ENCODE data around the gene TSPAN3.
A peak's percentile ranks its signal among the peaks of the same experiment; 100 is the strongest.

The TSPAN3 gene

DNA sequence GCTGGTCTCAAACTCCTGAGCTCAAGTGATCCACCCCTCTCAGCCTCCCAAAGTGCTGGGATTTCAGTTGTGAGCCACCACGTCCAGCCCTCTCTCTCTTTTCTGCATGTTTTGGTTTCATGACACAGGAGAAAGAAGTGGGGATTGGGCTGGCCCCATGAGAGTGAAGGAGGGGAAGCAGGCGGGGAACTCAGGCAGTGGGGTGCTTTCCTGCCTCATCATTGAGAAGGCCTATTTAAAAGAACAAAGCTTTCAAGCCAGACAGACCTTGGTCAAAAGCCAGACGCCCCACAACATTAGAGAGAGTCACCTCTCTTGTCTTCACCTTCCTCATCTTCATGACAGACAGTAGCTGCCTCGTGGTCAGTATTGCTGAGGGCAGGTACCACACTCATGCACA lies 60.1 kb downstream of the TSPAN3 start:
- DNase-seq (ENCODE audit: low read depth in 2 of 2, low spot score in 1 of 2) = no peak

DNA sequence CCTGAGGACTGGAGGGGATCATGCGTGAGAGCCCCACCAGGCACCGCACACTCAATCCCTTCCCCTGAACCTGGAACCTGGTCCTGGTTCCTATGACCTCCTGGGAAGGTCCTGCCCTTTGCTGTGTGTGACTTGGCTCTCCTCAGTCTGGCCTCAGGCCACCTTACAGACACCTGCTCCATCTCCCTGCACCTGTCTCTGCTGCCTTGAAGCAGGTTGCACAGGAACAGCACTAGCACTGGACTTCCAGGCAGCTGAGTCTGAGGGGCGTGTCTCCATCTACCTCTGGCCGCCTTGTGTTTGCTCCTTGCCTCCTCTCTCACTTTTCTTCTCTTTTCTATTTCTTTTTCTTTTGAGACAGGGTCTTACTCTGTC lies 60.6 kb downstream of the TSPAN3 start:
- DNase-seq (ENCODE audit: low read depth in 2 of 2, low spot score in 1 of 2) = no peak

DNA sequence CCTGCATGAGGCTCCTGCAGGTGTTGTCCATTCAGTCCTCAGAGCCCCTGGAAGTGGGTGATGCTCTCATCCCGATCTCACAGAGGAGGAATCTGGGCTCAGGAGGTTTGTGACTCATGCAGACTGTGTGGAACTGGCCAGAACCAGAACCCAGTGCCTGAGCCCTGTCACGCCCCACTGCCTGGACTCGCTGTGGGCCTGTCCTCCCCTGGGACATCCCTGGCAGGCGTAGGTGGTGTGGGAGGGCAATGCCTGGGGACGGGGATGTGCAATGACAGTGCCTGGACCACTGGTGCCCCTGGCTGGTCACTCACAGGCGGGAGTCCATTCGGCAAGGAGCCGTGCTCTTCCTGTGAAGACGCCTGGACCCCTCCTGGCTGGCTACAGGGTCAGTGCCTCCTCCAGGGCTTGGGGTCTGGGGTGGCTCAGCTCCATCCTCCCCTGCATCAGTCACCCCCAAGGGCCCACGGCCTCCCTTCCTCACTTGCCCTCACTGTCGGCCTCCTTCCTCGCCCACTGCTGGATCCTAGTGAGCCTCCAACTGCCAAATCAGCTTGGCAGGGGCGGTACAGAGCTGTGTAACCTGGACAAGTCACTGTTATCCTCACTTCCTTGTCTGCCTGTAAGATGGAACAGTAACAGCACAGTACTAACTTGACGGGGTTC lies 61.1 kb downstream of the TSPAN3 start:
- no peak for DNase-seq (ENCODE audit: low read depth in 2 of 2, low spot score in 1 of 2)

DNA sequence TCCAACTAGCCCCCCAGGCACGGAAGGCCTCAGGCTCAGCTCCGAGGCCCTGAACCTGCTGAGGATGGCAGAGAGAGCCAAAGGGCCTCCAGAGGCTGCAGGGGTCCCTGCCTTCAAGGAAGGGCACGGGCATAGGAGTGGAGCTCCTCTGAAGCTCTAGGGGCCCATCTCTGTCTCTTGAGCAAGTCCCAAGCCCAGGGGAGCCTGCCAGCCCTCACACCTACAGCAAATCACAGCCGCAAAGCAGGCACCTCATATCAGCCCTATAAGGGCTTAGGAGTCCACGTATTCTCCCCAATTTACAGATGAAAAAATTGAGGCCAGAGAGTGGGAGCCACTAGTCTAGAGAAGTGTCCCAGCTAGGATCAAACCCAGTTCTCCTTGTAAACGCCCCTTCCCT lies 61.7 kb downstream of the TSPAN3 start:
- no peak for DNase-seq (ENCODE audit: low read depth in 2 of 2, low spot score in 1 of 2)

DNA sequence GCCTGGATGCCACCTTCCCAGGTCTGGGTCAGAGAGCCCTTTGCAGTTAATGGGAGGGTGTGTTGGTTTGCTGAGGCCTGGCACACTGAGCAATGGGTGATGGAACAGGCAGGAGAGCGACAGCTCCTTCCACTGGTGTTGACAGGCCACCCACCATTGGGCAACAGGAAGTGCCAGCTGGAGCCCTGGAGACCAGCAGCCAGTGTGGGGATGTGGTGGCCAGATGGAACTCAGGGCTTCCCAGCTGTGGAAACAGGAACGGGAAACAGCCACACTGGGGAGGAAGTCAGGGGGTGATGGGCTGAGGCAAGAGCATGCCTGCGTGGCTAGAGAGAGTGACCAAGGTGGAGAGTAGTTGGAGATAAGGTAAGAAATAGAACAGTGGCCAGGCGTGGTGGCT lies 66.7 kb downstream of the TSPAN3 start:
- DNase-seq (ENCODE audit: low read depth in 2 of 2, low spot score in 1 of 2) = no peak

DNA sequence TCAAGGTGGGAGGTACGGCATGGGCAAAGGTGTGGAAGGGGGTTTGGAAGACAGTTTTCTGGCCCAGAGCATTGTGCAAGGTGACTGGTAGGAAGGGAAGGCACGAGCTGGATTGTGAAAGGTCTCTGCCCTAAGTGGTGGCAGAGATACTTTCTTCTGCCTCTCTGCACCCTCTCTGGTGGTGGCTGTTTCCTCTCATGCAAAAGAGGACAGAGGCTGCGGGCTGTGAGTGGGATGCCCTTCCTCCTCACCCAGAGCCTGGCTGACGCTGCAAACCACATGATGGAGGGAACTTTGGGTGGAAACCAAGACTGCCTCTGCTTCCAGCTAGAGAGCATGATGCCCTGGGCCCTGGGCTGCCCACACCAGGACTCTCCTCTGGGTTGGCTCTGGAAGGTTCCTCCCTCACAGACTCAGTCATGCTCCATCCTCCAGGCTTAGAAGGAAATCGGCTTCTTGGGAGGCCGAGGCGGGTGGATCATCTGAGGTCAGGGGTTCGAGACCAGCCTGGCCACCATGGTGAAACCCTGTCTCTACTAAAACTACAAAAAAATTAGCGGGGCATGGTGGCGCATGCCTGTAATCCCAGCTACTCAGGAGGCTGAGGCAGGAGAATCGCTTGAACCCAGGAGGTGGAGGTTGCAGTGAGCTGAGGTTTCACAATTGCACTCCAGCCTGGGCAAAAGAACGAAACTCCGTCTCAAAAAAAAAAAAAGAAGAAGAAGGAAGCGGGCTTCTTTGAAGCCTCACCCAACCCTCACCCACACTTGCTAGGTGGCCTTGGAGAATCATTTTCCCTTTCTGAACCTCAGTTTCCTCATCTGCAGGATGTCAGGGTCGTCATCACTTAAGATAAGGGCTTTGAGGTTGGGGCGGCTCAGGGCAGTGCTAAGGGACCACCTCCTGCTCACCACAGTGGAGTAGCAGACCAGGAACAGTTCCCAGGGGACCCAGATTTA lies 67.7 kb downstream of the TSPAN3 start:
- peak; percentile 42 to 59 for DNase-seq (ENCODE audit: low read depth in 2 of 2, low spot score in 1 of 2)

DNA sequence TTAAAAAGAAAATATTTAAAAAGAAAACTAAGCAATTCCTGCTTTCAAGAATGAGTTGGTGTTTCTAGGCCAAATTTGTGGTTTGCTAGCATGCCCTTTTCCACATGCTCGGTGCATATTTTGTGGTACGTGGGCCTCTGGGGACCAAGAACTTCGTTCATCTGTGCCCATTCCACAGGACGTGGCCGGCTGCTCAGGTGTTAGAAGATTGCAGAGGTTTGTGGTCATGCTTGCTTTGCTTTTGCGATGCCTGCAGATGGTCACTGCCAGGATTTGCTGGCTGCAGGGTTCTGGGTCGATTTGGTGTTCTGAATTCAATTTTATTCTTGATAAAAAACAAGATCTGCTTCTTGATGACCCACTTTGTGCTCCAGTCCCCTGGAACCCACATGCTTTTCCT lies 68.5 kb downstream of the TSPAN3 start:
- DNase-seq (ENCODE audit: low read depth in 2 of 2, low spot score in 1 of 2) = no peak

DNA sequence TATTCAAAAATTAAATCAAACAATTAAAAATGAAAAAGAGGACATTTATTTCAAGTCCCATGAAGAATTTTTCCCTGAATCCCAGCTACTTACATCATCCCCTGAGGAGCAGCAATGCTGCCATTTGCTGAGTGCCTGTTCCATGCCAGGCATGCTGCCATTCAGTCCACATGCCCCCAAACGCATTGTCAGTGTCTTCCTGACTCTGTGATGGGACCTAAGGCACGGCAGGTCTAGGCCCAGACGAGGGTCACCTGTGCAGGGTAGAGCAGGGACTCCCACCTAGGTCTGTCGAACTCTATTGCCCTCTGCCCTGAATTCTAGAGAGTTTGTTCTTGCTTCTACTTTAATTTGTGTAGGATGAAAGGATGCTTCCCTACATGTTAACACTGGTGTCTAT lies 68.9 kb downstream of the TSPAN3 start:
- DNase-seq (ENCODE audit: low read depth in 2 of 2, low spot score in 1 of 2) = no peak

DNA sequence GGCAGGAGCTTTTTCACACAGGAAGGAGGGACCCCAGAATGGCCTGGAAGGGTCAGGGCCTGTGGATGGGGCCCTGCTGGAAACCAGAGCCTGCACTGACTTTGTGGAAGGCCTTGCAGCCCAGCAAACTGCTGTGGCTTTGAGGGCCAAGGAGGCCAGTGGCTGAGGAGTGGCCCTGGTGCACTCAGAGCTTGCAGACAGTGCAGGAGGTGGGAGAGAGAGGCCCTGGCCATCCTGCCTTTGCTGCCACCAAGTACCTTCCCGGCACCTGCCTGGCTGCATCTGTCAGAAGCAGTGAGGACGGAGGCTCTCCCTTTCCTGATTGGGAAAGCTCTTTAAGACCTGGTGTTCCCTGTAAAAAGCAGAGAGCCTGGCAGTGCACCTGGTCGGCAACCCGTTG lies 69.6 kb downstream of the TSPAN3 start:
- no peak for DNase-seq (ENCODE audit: low read depth in 2 of 2, low spot score in 1 of 2)

DNA sequence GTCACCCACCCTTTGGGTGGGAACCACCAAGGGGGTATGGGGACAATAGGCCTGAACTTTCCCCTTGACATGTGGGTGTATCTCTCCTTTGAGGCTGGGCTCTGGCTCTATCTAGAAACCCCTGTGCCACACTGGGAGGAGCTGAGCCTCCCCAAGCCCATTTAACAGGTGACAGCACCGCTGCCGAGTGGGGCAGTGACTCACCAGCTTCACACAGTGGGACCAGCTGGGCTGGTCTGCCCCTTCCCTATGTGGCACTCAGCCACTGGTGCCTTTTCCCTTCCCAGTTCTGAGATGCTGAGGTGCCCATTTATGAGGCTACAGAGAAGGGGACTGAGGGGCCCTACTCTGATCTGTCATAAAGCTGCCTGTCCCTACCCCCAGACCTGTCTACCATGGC lies 70.9 kb downstream of the TSPAN3 start:
- DNase-seq (ENCODE audit: low read depth in 2 of 2, low spot score in 1 of 2) = no peak

DNA sequence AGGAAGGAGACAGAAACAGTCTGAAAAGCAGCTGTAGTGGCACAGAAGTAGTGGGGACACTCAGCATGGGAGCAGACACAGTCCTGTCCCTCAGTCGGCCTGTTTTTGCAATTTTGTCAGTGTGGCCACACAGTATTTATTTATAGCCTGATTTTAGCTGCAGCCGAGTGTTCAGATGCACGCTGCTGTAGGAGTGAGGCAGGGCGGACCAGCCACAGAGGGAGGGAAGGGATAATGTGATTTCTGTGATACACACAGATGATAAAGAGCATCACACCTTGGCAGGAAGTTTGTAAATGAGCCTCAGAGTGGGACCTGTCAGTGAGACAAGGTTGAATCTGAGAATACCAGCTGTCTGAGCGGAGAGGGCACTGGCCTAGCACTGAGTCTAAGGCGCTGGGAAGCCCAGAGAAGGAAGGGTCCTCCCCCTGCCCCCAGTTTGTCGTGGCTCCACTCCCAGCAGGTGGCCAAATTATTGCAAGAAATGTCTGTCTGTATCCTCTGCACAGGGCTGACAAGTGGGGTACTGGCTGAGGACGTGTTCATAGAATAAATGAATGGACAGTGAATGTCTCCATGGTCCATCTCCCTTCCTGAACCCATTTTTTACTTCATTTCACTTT lies 72.1 kb downstream of the TSPAN3 start:
- DNase-seq (ENCODE audit: low read depth in 2 of 2, low spot score in 1 of 2) = no peak

DNA sequence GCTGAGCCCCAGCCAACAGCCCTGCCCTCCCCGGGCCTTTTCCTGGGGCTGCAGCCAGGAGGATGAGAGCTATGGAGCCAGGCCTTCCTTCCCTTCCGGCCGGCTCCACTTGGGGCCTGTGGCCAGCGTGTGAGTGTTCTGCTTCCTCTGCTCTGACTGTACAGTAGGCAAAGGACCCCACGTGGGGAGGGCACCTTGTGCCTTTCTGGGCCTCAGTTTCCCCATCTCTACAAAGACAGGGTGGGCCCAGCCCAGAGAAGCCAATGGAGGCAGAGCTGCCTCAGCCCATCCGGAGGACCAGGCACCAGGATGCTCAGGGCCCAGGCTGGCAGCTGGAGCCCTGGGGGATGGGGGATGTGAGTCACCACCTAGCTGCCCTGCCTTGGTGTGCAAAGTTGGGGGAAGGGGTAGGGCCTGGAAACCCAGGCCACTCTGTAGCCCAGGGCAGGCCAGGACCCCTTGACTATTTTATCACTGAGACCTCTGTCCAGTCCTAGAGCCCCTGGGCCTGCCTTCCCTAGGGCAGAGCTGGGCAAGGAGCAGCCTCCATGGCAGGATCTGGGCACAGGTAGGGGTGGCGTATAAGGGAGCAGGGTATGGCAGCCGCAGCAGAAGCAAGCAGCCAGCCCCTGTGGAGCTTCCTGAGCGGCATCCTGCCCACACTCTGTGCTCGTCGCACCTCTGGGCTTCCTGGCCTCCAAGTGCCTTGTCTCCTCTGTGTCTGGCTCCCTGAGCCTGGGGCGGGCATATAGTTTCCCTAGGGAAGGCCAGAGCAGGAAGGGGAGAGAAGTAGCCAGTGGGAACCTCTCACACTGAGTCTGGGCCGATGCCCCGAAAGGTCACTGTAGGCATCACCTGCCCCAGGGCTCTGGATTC lies 74.1 kb downstream of the TSPAN3 start:
- DNase-seq (ENCODE audit: low read depth in 2 of 2, low spot score in 1 of 2) = no peak

DNA sequence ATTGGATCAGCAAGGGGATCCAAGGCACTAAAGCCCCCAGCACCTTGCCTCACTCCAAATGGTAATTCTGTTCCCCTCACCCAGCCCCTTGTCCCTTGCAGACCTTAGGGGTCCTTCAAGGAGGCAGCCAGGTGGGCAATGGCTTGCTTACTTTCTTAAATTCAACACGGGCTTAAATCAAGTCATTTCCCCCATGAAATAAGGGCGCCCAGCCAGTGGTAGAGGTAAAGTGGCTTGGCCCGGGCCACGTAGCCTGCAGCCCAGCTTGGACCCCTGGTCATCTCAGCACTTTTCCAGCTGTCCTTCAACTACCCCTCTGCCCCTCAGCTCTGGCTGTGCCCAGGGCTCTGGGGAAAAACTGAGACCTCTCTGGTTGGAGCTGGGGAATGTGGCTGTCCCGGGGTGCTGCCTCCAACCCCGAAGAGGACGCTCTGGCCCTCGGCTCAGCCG lies 74.8 kb downstream of the TSPAN3 start:
- DNase-seq (ENCODE audit: low read depth in 2 of 2, low spot score in 1 of 2) = no peak

DNA sequence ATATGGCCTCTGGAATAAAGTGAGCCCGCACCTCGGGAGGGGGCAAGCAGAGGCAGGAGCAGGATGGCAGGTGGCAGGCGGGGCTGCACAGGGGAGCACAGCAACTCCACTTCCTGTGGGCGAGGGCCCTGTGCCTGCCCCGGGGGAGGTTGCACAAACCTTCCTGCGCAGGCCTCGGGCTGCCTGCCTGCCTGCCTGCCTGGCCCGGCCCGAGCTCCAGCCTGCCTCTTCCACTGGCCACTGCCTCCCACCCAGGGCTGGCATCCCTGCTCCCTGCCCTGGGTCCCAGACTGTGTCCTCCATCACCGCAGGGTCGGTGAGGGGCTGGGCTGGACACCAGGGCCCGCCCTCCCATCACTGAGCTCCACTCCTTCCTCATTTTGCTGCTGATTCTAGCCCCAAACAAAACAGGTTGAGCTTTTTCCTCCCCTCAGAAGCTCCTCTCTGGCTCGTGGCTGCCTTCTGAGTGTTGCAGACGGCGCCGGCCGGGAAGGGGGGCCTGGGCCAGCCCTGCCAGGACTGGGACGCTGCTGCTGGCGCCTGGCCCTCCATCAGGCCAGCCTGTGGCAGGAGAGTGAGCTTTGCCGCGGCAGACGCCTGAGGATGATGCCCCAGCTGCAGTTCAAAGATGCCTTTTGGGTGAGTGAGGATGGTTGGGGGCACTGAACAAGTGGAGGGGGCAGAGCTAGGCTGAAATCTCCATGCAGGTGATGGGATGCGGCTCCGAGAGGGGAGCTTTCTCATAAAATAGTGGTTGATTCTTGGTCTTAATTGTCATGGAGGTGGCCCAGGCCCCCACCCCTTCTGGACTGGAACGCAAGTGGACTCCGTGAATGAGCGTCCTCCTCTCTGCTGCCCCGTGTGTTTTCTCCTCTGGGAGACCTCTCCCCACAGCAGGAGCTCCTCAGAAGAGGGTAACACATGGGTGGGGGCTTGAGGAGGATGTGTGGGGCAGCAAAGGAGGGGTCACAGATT lies 75.7 kb downstream of the TSPAN3 start, which contains the start of gene PSTPIP1:
PSTPIP1 (plus strand) TSS at position 156 of the 975 bp plus-strand sequence; CDS start at position 604, 448 bp downstream.
- DNase-seq (ENCODE audit: low read depth in 2 of 2, low spot score in 1 of 2) = peak in 1 of 2 donors; percentile 42

DNA sequence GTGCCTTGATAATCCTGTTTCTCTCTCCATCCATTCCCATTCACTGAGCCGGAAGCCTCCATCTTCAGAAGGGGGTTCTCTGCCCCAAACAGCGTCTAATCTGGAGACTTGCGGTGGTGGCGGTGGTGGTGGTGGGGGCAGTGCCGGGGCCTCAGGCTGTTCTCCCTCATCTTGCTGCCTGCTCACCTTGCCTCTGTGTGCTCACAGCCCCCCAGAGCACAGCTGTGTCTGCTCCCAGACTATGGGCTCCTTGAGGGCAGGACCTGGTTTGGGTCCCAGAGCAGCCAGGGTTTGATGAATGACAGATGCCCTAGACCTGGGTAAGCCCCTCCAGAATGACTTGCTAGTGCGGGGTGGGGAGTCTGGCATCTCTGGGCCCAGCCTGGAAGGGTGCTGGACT lies 76.4 kb downstream of the TSPAN3 start:
- no peak for DNase-seq (ENCODE audit: low read depth in 2 of 2, low spot score in 1 of 2)

DNA sequence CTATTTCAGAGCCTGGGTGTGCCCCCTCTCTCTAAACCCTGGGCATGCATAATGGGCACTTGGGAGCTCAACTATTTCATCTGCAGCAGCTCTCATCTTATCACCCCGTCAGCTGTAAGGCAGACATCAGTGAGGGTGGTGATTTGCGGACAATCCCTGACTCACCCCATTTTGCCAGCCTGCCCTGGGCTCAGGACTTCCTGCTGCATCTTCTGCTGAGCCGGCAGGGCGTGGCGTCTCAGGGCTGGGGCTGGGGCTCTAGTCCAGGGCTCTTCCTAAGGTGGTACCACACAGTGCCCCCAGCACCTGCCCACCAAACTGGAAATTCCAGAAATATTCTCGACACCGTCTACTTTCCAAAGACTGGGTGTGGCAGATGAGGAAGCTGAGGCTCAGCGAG lies 76.9 kb downstream of the TSPAN3 start:
- no peak for DNase-seq (ENCODE audit: low read depth in 2 of 2, low spot score in 1 of 2)

DNA sequence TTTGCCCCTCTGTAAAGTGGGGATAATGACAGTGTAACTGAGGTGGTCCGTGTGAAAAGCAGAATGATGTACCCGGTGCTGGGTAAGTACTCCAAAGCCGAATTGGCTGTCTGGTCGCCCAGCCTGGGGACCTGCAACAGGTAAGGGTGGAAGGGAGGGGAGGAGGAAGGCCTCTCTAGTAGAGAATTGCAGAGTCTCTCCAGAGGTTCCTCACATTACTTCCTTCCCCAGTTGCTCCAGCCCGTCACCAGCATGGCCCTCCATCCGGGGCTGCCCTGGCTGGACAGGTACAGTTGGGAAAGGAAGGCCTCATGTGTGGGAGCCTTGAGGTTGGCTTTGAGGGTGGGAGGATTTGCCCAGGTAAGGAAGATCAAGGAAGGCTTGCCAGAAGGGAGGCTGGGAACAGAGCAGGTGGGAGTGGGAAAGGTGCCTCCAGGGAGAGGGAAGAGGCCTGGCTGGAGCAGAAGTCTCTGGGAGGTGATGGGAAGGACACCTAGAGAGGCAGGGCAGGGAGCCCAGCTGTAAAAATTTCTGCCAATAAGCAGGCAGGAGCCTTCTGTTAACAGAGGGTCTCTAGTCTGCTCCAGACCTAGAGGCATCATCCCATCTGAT lies 77.7 kb downstream of the TSPAN3 start:
- no peak for DNase-seq (ENCODE audit: low read depth in 2 of 2, low spot score in 1 of 2)

DNA sequence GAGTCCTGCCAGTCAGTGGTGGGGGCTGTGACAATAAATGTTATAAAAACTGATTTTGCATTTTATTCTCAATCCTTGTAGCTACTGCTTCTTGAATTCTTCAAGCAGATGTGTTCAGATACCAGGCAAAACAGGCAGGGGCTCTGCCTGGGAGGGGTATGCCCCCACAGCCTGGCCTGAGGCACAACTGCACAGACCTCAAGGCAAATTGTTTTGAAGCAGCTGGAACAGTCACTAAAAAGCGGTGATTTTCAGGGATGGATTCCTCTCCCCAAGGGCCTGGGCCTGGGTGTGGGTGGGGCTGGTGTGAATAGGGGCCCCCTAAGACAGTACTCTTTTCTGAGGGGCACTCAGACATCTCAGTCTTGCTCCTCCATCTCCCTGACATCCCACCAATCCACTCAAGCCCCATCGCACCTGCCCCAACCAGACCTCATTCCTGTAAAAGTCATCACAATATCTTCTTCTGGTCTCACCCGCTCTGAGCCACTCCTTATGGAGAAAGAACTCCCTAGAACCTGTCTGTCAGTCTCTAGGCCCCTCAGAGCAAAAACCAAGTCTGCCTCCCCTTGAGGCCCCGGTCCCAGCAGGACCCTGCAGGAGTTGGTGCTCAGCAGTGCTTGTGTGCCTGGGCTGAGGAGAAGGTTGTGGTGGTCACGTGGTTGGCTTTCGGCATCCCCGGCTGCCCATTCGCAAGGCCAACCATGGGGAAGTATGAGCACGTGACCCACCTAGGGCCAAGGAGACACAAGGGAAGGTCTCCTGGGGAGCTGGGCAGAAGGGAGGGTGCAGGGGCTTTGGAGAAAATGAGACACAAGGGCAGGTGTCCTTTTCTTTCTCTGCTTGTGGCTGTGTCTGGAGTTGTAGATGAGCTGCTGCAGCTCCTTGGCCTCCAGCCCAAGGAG lies 78.9 kb downstream of the TSPAN3 start:
- DNase-seq (ENCODE audit: low read depth in 2 of 2, low spot score in 1 of 2) = no peak
